Inflammatory macrophage (primary cell): Measurements from ENCODE around the gene AURKAIP1.
"Not testable (repeated sequence)": the region's sequence is repeated elsewhere in the genome, so short reads cannot be mapped to it uniquely, and the experiment has no call there.

Experiments
- DNase-seq, 2 donors: peaks; one replicate each; pipeline ENCODE4 v3.0.0-alpha.2; 2020 to 2022
- total RNA-seq, 18 experiments: gene quantifications; one replicate each; lab custom pipeline; 2026; ENCODE audit warnings: mixed read lengths in 6 of 18, inconsistent platforms in 2 of 18; lab: John Stamatoyannopoulos, UW

Gene AURKAIP1
- 21.6 to 77.8 (median 40.7) reads per million in 18 experiments for total RNA-seq

GRCh38 chr1:1374929-1375662 is at the start of gene AURKAIP1:
Gene AURKAIP1 (minus strand): TSS chr1:1375207. CDS start chr1:1374756, 451 bp downstream.
- DNase-seq = peak; percentile 100

DNA sequence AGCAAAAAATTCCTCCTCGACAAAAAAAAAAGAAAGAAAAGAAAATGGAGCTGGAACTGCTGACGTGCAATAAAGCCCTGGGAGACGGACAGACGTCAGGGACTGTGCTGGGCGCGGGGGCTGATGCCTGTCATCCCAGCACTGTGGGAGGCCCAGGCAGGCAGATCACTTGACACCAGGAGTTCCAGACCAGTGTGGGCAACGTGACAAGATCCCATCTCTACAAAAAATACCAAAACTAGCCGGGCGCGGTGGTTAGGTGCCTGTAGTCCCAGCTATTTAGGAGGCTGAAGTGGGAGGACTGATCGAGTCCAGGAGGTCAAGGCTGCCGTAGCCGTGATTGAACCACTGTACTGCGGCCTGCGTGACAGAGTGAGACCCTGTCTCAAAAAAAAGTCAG is 49.7 kb upstream of the AURKAIP1 start:
- no peak for DNase-seq

GRCh38 chr1:1423245-1423597 is 48.2 kb upstream of the AURKAIP1 start:
- no peak for DNase-seq

DNA sequence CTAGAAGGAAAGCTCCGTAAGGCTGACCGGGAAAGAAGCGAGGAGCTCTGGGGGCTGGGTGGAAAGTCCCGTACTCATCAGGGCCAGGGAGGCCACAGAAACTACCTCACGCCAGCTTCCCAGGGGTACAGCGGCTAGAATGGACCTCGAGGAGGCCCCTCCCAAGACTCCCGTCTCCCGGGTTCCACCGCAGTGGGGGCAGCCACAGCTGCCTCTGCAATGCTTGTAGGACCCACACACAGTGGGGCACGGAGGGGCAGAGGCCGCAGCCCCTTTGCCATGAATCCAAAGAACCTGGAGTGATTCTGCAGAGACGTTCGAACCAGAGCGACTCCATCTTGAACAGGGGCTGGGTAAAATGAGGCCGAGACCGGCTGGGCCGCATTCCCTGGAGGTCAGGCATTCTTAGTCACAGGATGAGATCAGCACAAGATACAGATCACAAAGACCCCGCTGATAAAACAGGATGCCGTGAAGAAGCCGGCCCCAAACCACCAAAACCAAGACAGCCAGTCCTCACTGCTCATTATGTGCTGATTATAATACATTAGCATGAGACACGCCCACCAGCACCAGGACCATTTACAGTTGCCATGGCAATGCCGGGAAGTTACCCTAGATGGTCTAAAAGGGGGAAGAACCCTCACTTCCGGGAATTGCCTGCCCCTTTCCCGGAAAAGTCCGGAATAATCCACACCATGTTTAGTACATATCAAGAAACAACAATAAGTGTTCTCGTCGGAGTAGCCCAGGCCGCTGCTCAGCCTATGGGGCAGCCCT is 47.6 kb upstream of the AURKAIP1 start:
- no peak for DNase-seq

DNA sequence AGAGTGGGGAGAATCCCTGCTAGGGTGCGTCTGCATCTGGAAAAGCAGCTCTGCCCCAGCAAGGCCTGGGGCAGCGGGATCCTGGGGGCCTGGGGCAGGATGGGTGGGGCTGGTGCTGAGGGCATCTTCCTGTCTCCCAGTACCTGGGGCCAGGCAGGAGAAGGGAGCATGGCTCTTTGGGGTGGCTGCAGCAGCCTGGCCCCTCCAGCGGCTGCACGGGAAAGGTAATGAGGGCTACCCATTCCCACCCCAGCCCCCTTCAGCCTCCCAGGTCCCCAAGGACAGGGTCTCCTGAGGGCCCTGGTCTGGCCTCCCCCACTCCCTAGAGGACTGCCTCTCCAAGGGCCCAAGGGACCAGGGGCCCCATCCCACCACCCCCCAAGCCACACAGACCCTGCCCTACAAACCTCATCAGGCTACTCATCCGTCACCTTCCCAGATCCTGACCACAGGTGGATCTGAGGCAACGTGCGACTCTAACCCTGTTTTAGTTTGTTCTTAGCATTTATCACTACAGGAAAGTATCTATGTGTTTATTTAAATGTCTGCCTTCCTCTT is 47.0 kb upstream of the AURKAIP1 start:
- DNase-seq = no peak

DNA sequence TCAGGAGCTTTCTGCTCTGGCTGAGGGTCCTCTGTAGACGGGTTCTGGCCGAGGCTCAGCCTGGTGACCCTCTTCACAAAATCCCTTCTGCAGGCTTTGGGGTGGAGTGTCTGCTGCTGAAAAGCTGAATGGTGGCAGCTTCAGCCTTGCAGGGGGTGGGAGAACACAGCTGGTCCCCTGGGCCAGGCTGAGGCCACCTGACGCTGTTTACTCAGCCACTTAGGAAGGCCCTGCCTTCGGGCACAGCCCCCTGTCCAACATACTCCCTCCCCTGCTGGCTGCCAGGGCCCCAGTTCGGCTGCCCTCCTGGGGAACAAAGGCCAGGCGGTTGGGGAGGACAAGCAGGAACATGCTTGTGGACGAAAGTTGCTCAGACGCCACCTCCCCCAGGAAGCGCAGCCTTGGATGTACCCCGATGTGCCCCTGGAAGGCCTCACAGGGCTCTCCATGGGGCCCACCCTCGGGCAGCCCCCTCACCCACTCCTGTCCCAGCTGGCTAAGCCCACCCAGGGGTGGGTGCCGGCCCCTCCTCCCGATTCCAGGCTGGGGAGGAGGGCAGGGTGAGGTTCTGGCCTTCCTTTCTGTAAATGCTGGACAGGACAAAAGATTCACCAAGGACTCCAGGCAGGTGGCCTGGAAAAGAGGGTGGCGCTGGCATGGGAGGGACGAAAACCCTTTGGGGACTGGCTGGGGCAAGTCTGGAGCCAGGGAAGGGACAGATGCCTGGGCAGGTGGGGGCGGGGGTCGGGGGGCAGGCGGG is 46.3 kb upstream of the AURKAIP1 start, which contains the start of gene ANKRD65:
ANKRD65 (minus strand) TSS at position 130 of the 760 bp plus-strand sequence. CDS start 271 bp downstream, outside the sequence.
- DNase-seq = no peak

DNA sequence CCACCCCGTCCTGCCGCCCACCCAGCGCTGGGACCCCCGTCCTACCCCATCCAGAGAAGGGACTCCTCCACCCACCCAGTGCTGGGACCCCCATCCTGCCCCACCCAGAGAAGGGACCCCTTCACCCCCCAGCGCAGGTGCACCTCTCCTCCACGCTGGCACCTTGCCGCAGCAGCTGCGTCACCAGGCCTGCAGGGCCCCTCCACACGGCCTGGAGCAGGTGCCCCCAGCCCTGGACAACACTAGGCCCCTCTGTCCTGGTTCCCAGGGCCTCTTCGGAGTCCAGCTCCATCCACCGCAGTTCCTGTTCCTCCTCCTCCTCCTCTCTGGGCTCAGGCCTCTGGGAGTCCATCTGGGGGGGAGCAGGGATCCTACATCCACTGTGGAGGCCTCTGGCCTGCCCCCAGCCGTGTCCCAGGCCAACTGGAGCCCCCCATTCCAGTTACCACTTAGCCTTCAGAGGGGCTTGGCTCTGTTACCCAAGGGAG is 45.7 kb upstream of the AURKAIP1 start:
- DNase-seq = no peak

DNA sequence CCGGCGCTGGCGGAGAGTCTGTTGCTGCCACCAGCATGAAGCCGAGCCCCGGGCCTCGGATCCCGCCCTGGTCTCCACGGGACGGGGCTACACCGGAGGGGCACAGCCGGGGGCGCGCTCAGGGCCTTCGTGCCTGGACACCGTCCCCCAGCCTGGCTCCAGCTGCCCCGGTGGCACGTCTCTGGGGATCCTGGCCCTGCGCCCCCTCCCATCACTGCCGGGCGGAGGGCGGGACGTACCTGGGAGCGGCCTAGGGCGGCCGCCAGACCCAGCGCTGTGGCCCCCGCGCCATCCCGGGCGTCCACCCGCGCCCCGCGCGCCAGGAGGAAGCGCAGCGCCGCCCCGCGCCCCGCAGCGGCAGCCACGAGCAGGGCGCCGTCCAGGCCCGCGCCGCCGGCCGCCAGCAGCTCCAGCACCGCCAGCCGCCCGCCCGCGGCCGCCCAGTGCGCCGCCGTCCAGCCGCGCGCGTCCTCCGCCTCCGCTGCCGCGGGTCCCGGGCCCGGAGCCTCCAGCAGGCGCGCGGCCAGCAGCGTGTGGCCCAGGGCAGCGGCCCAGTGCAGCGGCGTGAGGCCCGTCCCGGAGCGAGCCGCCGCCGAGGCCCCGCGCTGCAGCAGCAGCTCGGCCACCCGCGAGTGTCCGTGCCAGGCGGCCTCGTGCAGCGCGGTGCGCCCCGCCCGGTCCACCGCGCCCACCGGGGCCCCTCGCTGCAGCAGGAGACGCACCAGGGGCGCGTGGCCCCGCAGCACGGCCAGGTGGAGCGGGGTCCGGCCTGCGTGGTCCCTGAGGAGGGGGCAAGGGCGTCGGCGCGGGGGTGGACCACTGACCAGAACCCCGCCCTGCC is 45.0 kb upstream of the AURKAIP1 start:
- peak in 1 of 2 donors; percentile 17 for DNase-seq

- no peak for DNase-seq
Measured at GRCh38 chr1:1419363-1419812, 44.4 kb upstream of the AURKAIP1 start.

DNA sequence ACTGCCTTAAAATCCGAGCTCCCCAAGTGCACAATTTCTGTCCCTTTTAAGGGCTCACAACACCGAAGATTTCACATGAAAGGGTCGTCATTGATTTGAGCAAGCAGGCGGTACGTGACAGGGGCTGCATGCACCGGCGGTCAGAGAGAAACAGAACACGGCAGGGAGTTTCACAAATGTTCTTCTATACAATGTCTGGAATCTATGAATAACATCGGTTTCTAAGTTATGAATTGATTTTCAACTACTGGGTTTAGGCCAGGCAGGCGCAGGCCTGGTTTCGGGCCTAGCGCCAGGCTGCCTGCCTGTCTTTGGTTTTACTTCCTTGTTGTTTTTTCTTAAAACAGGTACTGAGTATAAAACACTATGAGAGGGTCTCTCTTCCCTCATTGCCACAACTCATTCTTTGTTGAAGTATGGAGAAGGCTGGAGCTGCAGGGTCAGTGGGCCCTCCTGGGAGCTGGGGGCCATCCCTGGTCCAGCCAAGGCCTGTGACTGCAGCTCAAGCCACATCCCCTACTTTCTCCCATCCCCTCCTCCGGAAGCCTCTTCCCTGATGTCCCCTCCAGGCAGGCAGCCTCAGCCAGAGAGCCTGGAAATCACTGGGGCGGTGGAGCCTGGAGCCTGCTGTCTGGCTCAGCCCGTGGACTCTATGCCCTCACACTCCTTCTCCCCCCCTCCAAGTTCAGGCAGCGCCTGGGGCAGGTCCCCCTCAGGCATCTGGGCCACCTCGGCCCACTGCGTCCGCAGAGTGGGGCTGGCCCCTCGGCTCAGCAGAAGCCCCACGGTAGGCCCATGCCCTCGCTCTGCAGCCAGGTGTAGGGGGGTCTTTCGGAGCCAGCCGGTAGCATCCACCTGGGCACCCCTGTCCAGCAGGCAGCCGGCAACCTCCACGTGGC is 43.7 kb upstream of the AURKAIP1 start:
- DNase-seq = no peak

- DNase-seq = not testable (repeated sequence)
Measured at GRCh38 chr1:1417825-1418463, 42.9 kb upstream of the AURKAIP1 start.

- DNase-seq = not testable (repeated sequence)
Measured at GRCh38 chr1:1417396-1417795, 42.4 kb upstream of the AURKAIP1 start.

DNA sequence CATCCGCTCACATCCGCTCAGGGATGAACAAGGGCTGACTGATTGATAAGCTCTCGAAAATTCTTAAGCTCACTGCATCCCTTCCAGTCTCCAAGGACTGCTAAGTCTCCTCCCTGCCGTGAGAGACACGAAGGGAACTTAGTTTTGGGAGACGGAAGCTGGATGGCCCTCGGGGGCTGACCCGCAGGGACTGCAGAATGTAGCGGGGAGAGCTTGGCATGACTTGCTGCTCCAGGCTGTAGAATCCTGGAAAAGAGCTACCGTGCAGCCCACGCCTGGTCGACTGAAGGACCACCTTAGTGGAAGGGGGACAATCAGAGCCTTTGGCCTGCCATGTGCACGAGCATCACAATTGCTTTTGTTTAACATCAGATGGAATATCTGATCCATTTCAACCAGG is 40.7 kb upstream of the AURKAIP1 start:
- DNase-seq = no peak

DNA sequence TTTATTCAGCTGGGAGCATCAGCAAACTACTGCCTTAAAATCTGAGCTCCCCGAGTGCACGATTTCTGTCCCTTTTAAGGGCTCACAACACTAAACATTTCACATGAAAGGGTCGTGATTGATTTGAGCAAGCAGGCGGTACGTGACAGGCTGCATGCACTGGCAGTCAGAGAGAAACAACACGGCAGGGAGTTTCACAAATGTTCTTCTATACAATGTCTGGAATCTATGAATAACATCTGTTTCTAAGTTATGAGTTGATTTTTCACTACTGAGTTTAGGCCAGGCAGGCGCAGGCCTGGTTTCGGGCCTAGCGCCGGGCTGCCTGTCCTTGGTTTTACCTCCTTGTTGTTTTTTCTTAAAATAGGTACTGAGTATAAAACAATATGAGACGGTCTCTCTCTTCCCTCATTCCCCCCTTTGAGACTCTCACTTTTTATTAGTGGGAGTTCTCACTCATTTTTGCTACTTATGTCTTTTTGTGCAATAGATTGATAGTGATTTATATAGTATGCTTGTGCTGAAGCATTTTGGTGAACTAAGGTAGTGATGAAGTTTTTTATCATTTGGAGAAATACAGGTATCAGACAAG is 37.4 kb upstream of the AURKAIP1 start:
- not testable (repeated sequence) for DNase-seq

- DNase-seq = no peak
Measured at GRCh38 chr1:1411626-1412025, 36.6 kb upstream of the AURKAIP1 start.

DNA sequence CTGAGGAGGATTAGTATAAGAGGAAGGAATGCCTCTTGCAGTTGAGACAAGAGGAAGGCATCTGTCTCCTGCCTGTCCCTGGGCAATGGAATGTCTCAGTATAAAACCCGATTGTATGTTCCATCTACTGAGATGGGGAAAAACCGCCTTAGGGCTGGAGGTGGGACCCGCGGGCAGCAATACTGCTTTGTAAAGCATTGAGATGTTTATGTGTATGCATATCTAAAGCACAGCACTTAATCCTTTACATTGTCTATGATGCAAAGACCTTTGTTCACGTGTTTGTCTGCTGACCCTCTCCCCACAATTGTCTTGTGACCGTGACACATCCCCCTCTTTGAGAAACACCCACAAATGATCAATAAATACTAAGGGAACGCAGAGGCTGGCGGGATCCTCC is 35.2 kb upstream of the AURKAIP1 start:
- not testable (repeated sequence) for DNase-seq

DNA sequence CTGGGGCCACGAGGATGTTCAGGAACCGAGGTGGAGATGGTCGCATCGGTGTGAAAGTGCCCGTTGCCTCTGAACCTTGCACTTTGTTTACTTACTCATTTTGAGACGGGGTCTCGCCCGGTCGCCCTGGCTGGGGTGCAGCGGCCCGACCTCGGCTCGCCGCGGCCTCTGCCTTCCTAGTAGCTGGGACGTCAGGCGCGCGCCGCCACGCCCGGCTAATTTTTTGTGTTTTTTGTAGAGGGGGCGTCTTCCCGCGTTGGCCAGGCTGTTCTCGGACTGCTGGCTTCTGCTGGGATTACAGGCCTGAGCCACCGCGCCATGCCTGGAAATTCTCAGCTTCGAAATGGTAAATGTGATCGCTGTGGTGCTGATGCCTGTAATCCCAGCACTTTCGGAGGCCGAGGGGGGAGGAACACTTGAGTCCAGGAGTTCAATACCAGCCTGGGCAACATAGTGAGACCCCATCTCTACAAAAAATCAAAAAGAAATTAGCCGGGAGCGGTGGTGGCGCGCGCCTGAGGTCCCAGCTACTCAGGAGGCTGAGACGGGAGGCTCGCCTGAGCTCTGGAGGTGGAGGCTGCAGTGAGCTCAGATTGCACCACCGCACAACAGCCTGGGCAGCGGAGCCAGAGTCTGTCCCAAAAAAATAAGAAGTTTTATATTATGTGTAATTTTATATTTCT is 32.8 kb upstream of the AURKAIP1 start:
- DNase-seq = peak in 1 of 2 donors; percentile 36

DNA sequence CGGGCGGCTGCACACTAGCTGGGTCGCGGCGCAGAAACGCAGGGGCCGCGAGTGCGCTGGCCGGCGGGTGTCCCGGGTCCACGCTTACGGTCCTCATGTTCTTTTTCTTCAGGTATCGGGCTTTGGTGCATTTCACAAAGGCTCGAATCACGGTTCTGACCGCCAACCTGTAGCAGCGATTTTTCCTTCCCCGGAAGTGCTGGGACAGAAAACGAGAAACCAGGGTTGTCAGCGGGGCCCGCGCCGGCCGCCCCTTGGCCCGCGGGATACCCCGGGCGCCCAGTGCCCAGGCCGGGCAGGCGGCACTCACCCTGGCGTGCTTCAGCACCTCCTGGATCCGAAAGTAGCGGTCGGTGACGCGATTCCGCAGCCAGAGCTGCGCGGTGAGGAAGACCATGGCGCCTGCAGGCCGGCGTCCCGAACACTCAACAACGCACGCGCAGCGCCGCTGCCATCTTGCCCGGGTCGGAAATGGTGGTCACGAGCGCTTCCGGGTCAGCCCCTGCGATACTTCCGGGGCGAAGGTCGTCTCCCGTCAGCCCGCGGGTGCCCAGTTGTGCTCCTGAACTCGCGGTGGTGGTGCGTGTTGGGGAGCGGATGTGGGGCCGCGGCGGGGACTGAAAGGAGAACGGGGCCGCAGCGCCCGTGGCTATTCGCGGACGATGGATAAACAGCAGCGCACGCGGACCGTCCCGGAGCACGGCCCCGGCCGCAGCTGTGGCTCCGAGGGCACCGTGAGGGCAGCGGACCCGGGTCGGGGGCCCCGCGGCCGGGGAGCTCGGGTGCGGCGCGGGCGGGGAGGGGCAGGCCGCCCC is 32.0 kb upstream of the AURKAIP1 start, which contains the start of gene MRPL20:
MRPL20 (minus strand) TSS at position 473 of the 815 bp plus-strand sequence; CDS start at position 397, 76 bp downstream.
- peak; percentile 94 to 95 for DNase-seq
